Omental fat pad (tissue), 4 donors: ENCODE results near the gene DOK7. TPM values are rescaled to one million over a fixed set of nuclear protein-coding genes. Genes with fewer than 3 reads are reported as not detected.

Experiments used
- ATAC-seq: fragments of 150-250 bp; one replicate; pipeline ENCODE4 v1.9.1; 2016; ENCODE audit warnings: mild to moderate bottlenecking, moderate library complexity; ENCODE audit not compliant: low FRiP score
- DNase-seq: peaks from one replicate; pipeline ENCODE4 v3.0.0-alpha.2; 2019; ENCODE audit warnings: low spot score
- total RNA-seq, 4 donors: library from RNA; depleted of rRNA; stranded (reverse); fragments of >200 nt; gene quantifications; one replicate each; pipeline ENCODE4 v1.1.0, GENCODE V29; 2016
- TF ChIP-seq, protein P1 (sequence below), 3 donors: fragments of 450-650 bp; IDR thresholded peaks; one replicate each; pipeline ENCODE4 v1.5.1; 2016 to 2017; ENCODE audit warnings: antibody characterized with exemption in 3 of 3, mild to moderate bottlenecking in 3 of 3, moderate library complexity in 2 of 3

The DOK7 gene
- total RNA-seq, 4 donors from 2014 or later: not detected

DNA sequence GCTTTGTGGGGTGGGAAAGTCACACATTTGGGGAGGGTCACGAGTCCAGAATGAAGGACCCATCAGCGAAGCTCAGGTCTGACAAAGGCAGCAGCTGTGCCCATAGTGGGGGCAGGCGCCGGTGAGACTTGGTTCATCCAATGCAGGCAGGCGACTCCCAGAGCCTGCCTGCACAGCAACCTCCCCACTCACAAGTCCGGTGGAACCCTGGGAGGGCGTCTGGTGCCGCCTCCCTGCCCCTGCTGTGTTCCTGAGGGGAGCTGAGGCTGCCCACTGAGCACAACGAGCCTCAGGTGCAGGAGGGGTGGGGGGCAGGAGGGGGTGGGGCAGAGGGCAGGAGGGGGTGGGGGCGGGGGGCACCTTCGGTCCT is 55.4 kb downstream of the DOK7 start:
- TF ChIP-seq, protein P1, sequence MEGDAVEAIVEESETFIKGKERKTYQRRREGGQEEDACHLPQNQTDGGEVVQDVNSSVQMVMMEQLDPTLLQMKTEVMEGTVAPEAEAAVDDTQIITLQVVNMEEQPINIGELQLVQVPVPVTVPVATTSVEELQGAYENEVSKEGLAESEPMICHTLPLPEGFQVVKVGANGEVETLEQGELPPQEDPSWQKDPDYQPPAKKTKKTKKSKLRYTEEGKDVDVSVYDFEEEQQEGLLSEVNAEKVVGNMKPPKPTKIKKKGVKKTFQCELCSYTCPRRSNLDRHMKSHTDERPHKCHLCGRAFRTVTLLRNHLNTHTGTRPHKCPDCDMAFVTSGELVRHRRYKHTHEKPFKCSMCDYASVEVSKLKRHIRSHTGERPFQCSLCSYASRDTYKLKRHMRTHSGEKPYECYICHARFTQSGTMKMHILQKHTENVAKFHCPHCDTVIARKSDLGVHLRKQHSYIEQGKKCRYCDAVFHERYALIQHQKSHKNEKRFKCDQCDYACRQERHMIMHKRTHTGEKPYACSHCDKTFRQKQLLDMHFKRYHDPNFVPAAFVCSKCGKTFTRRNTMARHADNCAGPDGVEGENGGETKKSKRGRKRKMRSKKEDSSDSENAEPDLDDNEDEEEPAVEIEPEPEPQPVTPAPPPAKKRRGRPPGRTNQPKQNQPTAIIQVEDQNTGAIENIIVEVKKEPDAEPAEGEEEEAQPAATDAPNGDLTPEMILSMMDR (IDR thresholded peaks at IDR 0.05): no peak
- ATAC-seq (no peak), DNase-seq (no peak)

DNA sequence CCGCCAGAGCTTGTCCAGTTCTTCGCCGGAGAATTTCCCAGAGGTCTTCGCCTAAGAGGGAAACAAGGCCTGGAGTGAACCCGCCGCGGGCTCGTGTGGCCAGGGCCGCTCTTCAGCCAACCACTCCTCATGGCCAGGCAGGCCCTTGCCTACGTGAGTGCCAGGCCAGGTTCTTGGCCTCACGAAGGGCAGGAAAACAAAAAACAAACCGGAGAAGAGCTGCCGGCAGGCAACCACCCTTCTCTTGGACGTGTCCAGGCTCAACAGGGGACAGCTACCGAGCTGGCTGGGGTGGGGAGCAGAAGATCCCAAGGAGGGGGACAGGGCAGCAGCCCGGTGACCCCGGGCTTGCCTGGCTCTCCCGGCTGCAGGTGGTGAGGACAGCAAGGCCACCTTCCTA is 55.8 kb downstream of the DOK7 start:
- TF ChIP-seq, protein P1 (IDR thresholded peaks at IDR 0.05): no peak
- DNase-seq (no peak), ATAC-seq (no peak)

DNA sequence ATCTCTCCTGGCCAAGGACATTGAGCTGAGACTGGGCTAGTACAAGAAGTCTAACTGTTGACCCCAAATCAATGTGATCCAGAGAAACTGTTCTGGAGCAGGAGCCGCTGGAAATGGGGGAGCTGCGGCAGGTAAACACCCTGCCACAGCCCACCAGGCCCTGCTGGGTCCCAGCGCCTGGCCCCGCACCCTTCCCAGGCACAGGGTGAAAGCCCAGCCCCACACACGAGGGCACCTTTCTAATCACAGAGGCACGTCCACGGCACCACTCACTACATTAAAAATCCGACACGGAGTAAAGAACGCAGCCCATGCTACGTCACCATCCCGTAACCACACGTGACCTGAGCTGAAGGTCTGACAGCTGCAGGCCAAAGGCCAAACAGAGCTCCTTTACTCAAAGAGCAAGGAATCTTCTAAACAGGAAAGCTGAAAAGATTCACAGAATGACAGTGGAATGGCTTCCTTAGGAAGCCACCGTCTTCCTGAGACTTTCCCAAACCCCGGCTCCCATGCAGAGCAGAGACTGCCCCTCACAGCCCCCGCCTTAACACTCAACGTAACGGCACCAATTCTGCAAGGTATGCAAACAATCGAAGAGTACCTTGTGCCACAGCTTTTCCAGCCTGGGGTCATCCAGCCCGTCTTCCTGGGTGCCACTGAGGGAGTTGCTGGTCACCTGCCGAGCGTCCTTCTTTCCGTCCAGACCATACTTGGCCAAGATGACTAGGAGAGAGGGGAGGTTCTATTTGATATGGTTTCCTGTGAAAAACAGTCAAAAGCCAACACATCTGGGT is 56.6 kb downstream of the DOK7 start:
- ATAC-seq: no peak
- DNase-seq: no peak
- TF ChIP-seq, protein P1 (IDR thresholded peaks at IDR 0.05): no peak

DNA sequence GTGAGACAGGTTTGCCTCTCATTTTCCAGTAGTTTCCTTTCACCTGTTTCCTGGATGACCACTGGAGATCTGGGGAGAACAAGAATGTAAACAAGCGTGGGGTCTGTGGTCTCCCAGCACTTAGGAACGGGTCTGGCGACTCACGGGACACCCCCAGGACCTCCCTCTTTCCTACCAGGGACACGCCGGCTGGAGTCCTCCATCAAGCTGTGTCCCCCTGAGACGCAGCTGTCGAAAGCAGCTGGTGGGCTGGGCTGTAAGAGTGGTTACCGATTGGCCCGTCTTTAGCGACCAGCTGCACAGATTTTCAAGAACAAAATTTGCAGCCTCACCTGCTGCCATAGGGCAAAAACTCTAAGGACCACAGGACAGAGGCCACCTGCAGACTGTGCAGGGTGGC is 57.2 kb downstream of the DOK7 start:
- TF ChIP-seq, protein P1 (IDR thresholded peaks at IDR 0.05): no peak
- DNase-seq: no peak
- ATAC-seq: no peak

DNA sequence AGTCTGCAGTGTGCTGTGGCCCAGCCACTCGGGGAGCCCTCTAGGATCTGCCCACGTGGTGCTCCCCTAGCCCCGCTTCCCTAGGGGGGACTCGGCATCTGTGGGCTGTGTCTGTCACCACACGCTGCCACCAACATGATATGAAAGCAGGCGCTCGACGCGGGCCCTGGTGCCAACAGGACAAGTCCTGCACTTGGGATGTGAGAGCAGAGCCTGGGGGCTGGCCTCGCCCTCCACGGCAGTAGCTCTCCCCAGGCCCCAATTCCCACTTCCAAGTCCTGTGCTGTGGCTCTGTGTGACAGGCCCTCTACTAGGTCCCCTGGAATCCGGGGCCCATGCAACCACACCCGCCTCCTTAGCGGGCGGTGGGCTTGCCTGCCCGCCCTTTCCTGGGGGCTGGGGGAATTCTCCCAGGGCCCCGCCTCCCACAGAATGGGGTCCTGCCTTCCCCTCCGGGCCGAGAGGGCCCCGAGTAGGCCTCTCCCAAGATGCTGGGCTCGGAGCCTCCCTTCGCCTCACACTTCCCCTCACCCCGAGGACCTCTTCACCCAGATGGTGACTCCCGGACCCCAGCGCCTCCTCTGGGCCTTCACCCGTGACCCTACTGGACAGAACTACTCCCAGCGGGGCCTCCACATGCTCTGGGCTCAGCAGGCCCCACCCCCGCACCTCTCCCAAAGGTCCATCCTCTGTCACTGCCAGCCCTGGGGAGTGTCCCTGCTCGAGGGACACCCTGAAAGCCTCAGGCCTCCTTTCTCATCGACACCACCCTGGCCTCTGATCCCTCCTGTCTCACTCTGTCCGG is 57.9 kb downstream of the DOK7 start:
- ATAC-seq: no peak
- TF ChIP-seq, protein P1 (IDR thresholded peaks at IDR 0.05): no peak
- no peak for DNase-seq

DNA sequence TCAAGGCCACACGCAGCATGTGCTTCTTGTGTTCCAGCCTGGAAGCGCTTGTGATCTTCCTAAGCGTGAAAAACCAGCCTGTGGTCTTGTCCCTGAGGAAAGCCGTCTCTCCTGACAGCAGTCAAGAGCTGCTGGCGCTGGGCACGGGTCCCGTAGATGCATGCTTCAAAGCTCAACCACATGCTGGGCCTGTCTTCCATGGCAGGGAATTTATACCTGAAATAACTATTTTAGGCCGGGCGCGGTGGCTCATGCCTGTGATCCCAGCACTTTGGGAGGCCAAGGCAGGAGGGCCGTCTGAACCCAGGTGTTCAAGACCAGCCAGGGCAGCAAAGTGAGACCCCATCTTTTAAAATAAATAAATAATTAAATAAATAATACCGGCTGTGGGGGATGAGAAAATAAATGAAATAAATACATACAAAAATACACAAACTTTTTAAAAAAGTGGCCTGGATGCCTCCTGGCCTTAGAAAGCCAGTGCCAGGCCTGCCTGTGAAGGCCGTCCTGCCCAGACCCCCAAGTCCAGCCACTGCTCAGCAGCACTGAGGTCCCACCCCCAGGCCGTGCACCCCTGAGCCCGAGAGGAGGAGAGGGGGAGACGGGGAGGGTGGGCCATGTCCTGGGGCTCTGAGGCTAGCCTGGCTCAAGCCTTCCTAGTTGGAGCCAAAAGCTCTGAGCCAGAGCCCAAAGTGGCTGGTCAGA is 58.7 kb downstream of the DOK7 start:
- DNase-seq: no peak
- TF ChIP-seq, protein P1 (IDR thresholded peaks at IDR 0.05): no peak
- no peak for ATAC-seq
